GM23338 (cell line): ENCODE data around the gene RO60. TPM values are rescaled to one million over a fixed set of nuclear protein-coding genes. Genes with fewer than 3 reads are reported as not detected.

Experiments
- ATAC-seq: fragments of 200-7000 bp; cut with Tn5 transposase; 3 replicates; pipeline ENCODE4 v1.9.1; 2020
- DNase-seq: peaks from one replicate; pipeline ENCODE4 v3.0.0-alpha.2; 2015; ENCODE audit warnings: low spot score
- H2AFZ ChIP-seq: fragments of 200-600 bp; sonication (generic); 2 replicates; pipeline ENCODE4 v1.8.0; 2016; ENCODE audit warnings: antibody characterized with exemption, mild to moderate bottlenecking, moderate library complexity
- H3F3A ChIP-seq: fragments of 200-600 bp; sonication (generic); replicated peaks from 2 replicates; pipeline ENCODE4 v1.8.0; 2017; ENCODE audit warnings: antibody characterized with exemption, mixed run types, low read depth
- H3K27ac ChIP-seq: fragments of 200-600 bp; sonication (generic); 2 replicates; pipeline ENCODE4 v1.6.1; 2016; ENCODE audit warnings: low read depth
- H3K27me3 ChIP-seq: fragments of 200-600 bp; sonication (generic); 2 replicates; pipeline ENCODE4 v1.8.0; 2016; ENCODE audit warnings: mild to moderate bottlenecking, mixed run types, moderate library complexity; ENCODE audit not compliant: insufficient read depth
- H3K36me3 ChIP-seq: fragments of 200-600 bp; sonication (generic); 2 replicates; pipeline ENCODE4 v1.8.0; 2016; ENCODE audit warnings: mild to moderate bottlenecking; ENCODE audit not compliant: insufficient read depth
- H3K4me1 ChIP-seq: fragments of 200-600 bp; sonication (generic); 2 replicates; pipeline ENCODE4 v1.8.0; 2016; ENCODE audit warnings: mild to moderate bottlenecking, moderate library complexity; ENCODE audit not compliant: insufficient read depth
- H3K4me2 ChIP-seq: fragments of 200-600 bp; sonication (generic); 2 replicates; pipeline ENCODE4 v1.7.1; 2017; ENCODE audit warnings: mixed run types
- H3K4me3 ChIP-seq: fragments of 200-600 bp; sonication (generic); 2 replicates; pipeline ENCODE4 v1.6.1; 2016; ENCODE audit warnings: mixed run types
- H3K79me2 ChIP-seq: fragments of 200-600 bp; sonication (generic); replicated peaks from 2 replicates; pipeline ENCODE4 v1.8.0; 2017; ENCODE audit warnings: mild to moderate bottlenecking; ENCODE audit not compliant: insufficient read depth
- H3K9me2 ChIP-seq: fragments of 200-600 bp; sonication (generic); 2 replicates; pipeline ENCODE4 v1.8.0; 2017; ENCODE audit not compliant: insufficient read depth
- H4K20me1 ChIP-seq: fragments of 200-600 bp; sonication (generic); replicated peaks from 2 replicates; pipeline ENCODE4 v1.8.0; 2017; ENCODE audit warnings: mild to moderate bottlenecking; ENCODE audit not compliant: insufficient read depth
- H3K27ac Mint-ChIP-seq: 2 replicates; pipeline ENCODE4 v1.8.0; 2020; ENCODE audit warnings: inconsistent platforms, mild to moderate bottlenecking, moderate library complexity, mixed read lengths
- H3K27me3 Mint-ChIP-seq: 3 replicates; pipeline ENCODE4 v1.8.0; 2022; ENCODE audit warnings: low read depth, mild to moderate bottlenecking, moderate library complexity, mixed read lengths, inconsistent platforms; ENCODE audit not compliant: insufficient read depth, poor library complexity
- H3K36me3 Mint-ChIP-seq: 3 replicates; pipeline ENCODE4 v1.8.0; 2021; ENCODE audit warnings: low read depth, mild to moderate bottlenecking, inconsistent platforms, moderate library complexity, mixed read lengths
- H3K4me1 Mint-ChIP-seq: 3 replicates; pipeline ENCODE4 v1.8.0; 2020; ENCODE audit warnings: mild to moderate bottlenecking, inconsistent platforms, mixed read lengths
- H3K4me3 Mint-ChIP-seq: 3 replicates; pipeline ENCODE4 v1.8.0; 2021; ENCODE audit warnings: moderate library complexity, mild to moderate bottlenecking, inconsistent platforms, mixed read lengths
- H3K9me3 Mint-ChIP-seq: 3 replicates; pipeline ENCODE4 v1.8.0; 2020; ENCODE audit warnings: moderate library complexity, mild to moderate bottlenecking, inconsistent platforms, mixed read lengths
- CREB1 ChIP-seq: fragments of 250-450 bp; sonication (Bioruptor Pico); IDR thresholded peaks from 2 replicates; pipeline ENCODE4 v1.5.0; 2020; ENCODE audit warnings: low read depth, mild to moderate bottlenecking, moderate library complexity
- EZH2 ChIP-seq: fragments of 200-600 bp; sonication (generic); IDR thresholded peaks from one replicate; pipeline ENCODE4 v1.8.0; 2017; ENCODE audit warnings: antibody characterized with exemption, mild to moderate bottlenecking, low read depth; ENCODE audit not compliant: unreplicated experiment
- EZH2phosphoT487 ChIP-seq: fragments of 200-600 bp; sonication (generic); IDR thresholded peaks from one replicate; pipeline ENCODE4 v1.8.1; 2018; ENCODE audit warnings: antibody characterized with exemption; ENCODE audit not compliant: unreplicated experiment
- POLR2AphosphoS5 ChIP-seq: IDR thresholded peaks from 2 replicates; pipeline ENCODE4 v1.6.1; 2016; ENCODE audit warnings: antibody characterized with exemption, low read depth
- STAT1 ChIP-seq: IDR thresholded peaks from one replicate; pipeline ENCODE4 v1.6.1; 2016; ENCODE audit warnings: antibody characterized with exemption; ENCODE audit not compliant: unreplicated experiment
- ZNF114 ChIP-seq: fragments of 250-450 bp; sonication (Bioruptor Pico); IDR thresholded peaks from 2 replicates; pipeline ENCODE4 v1.5.0; 2020; ENCODE audit warnings: mild to moderate bottlenecking, moderate library complexity
- ZNF331 ChIP-seq: fragments of 250-450 bp; sonication (Bioruptor Pico); IDR thresholded peaks from 2 replicates; pipeline ENCODE4 v1.5.0; 2020; ENCODE audit warnings: low read depth, mild to moderate bottlenecking, moderate library complexity
- long read RNA-seq: library from polyadenylated mRNA; unstranded; transcript quantifications from one replicate; pipeline ENCODE4 v2.0.0, GENCODE V29; 2020; ENCODE audit not compliant: unreplicated experiment
- polyA plus RNA-seq: library from polyadenylated mRNA; unstranded; fragments of >200 nt; fragmentation: Nextera tagmentation; extraction: Ambion mirVana; gene quantifications from 2 replicates; pipeline ENCODE4 v1.2.1, GENCODE V29; 2016
- total RNA-seq: library from RNA; depleted of rRNA; stranded (reverse); fragments of >200 nt; shearing (Covaris generic); gene quantifications from 2 replicates; pipeline ENCODE4 v1.2.3, GENCODE V29; 2014; rRNA removed
- TF ChIP-seq, protein P1 (sequence below), 2 experiments: fragments of 200-600 bp in 1 of 2; sonication (generic) in 1 of 2; conservative IDR thresholded peaks; 2 replicates each; pipeline versions ENCODE4 v1.5.1 to v1.6.1; 2016 to 2017; ENCODE audit warnings: antibody characterized with exemption in 2 of 2, low read depth in 2 of 2, mild to moderate bottlenecking in 2 of 2, moderate library complexity in 1 of 2
- TF ChIP-seq, protein P2 (sequence below): fragments of 250-450 bp; sonication (Bioruptor Pico); IDR thresholded peaks from 2 replicates; pipeline ENCODE4 v1.5.0; 2020; ENCODE audit warnings: mild to moderate bottlenecking, moderate library complexity
- TF ChIP-seq, protein P3 (sequence below): IDR thresholded peaks from 2 replicates; pipeline ENCODE4 v1.6.1; 2016; ENCODE audit warnings: antibody characterized with exemption
- TF ChIP-seq, protein P4 (sequence below): IDR thresholded peaks from one replicate; pipeline ENCODE4 v1.6.1; 2018; ENCODE audit warnings: antibody characterized with exemption; ENCODE audit not compliant: unreplicated experiment

Gene RO60
- total RNA-seq, result 122 and 130 TPM in 2 replicates
- 87.3 and 103 TPM in 2 replicates for polyA plus RNA-seq
- long read RNA-seq, full-length matches to known transcripts, result 41 of 58 reads
- long read RNA-seq, partial matches to known transcripts, result 6 of 58 reads
- long read RNA-seq, other reads (novel, unspliced or antisense), result 11 of 58 reads

DNA sequence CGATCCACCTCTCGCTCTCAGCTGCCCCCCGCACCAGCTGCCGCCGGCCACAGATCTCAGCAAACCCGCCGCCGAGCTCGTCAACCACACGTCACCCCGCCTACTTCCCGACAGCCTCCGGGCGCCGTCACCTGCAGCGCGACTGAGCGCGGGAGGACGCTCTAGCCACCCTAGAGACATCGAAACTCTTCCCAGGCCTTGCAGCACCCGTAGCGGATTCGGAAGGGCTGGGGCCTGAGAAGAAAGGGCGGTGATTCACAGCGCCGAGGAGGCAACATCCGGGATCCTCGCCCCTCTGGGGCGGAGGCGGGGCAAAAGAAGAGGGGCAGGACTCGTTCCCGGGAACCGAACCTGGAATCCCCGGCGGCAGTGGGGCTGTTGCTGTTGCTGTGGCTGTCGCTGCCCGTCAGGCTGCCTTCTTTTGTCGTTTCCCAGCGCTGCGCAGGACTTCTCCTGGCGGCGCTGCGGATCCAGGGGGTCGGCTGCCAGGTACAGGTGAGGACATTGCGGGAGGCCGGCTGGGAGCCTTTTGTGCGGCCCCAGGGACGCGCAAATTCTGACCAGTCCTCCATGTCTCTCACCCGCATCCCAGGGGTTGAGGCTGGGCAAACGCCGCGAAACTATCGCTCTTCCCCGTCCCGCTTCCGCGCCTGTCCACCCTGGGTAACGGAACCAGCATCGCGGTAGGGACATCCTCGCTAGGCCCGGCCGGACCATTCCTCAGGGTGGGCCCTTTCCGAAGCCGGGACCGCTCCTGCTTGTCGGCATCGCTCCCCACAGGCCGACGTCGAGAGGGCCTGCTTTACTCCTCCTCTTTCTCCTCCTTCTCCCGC lies at the start of gene RO60, which contains the start of gene UCHL5:
RO60 (plus strand) TSS at position 331 of the 833 bp plus-strand sequence. CDS start 9,443 bp downstream, outside the sequence.
UCHL5 (minus strand) TSS at position 79 of the 833 bp plus-strand sequence. CDS start 100 bp downstream, outside the sequence.
- Histone ChIP-seq H2AFZ (peak within 1 kb of the TSS; percentile 89), H3K9me2 (no peaks in the 10 kb centered on the region), H3K4me3 (peak within 1 kb of the TSS; percentile 87), H3K4me1 (peaks cover 20% of the 10 kb centered on the region), H3K79me2 (peaks cover 87% of the 10 kb centered on the region), H4K20me1 (0 out of 2 replicates have a peak, but pooled peaks cover 16% of the 10 kb centered on the region), H3K4me2 (peak within 1 kb of the TSS; percentile 92), H3K36me3 (no peaks in the 10 kb centered on the region), H3F3A (no peaks in the 10 kb centered on the region), H3K27me3 (no peaks in the 10 kb centered on the region), H3K27ac (peak within 1 kb of the TSS; percentile 98)
- DNase-seq (peak; percentile 98), ATAC-seq (peak; percentile 94)
- no peak for TF ChIP-seq EZH2
- TF ChIP-seq ZNF331, result no peak
- TF ChIP-seq, protein P1, sequence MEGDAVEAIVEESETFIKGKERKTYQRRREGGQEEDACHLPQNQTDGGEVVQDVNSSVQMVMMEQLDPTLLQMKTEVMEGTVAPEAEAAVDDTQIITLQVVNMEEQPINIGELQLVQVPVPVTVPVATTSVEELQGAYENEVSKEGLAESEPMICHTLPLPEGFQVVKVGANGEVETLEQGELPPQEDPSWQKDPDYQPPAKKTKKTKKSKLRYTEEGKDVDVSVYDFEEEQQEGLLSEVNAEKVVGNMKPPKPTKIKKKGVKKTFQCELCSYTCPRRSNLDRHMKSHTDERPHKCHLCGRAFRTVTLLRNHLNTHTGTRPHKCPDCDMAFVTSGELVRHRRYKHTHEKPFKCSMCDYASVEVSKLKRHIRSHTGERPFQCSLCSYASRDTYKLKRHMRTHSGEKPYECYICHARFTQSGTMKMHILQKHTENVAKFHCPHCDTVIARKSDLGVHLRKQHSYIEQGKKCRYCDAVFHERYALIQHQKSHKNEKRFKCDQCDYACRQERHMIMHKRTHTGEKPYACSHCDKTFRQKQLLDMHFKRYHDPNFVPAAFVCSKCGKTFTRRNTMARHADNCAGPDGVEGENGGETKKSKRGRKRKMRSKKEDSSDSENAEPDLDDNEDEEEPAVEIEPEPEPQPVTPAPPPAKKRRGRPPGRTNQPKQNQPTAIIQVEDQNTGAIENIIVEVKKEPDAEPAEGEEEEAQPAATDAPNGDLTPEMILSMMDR (conservative IDR thresholded peaks at IDR 0.05; ENCODE audit: low read depth in 2 of 2), result no peak
- peak; percentile 94 for TF ChIP-seq CREB1 (CRISPR knock-in tag)
- peak; percentile 95 for TF ChIP-seq POLR2AphosphoS5
- TF ChIP-seq STAT1, result no peak
- TF ChIP-seq, protein P2, sequence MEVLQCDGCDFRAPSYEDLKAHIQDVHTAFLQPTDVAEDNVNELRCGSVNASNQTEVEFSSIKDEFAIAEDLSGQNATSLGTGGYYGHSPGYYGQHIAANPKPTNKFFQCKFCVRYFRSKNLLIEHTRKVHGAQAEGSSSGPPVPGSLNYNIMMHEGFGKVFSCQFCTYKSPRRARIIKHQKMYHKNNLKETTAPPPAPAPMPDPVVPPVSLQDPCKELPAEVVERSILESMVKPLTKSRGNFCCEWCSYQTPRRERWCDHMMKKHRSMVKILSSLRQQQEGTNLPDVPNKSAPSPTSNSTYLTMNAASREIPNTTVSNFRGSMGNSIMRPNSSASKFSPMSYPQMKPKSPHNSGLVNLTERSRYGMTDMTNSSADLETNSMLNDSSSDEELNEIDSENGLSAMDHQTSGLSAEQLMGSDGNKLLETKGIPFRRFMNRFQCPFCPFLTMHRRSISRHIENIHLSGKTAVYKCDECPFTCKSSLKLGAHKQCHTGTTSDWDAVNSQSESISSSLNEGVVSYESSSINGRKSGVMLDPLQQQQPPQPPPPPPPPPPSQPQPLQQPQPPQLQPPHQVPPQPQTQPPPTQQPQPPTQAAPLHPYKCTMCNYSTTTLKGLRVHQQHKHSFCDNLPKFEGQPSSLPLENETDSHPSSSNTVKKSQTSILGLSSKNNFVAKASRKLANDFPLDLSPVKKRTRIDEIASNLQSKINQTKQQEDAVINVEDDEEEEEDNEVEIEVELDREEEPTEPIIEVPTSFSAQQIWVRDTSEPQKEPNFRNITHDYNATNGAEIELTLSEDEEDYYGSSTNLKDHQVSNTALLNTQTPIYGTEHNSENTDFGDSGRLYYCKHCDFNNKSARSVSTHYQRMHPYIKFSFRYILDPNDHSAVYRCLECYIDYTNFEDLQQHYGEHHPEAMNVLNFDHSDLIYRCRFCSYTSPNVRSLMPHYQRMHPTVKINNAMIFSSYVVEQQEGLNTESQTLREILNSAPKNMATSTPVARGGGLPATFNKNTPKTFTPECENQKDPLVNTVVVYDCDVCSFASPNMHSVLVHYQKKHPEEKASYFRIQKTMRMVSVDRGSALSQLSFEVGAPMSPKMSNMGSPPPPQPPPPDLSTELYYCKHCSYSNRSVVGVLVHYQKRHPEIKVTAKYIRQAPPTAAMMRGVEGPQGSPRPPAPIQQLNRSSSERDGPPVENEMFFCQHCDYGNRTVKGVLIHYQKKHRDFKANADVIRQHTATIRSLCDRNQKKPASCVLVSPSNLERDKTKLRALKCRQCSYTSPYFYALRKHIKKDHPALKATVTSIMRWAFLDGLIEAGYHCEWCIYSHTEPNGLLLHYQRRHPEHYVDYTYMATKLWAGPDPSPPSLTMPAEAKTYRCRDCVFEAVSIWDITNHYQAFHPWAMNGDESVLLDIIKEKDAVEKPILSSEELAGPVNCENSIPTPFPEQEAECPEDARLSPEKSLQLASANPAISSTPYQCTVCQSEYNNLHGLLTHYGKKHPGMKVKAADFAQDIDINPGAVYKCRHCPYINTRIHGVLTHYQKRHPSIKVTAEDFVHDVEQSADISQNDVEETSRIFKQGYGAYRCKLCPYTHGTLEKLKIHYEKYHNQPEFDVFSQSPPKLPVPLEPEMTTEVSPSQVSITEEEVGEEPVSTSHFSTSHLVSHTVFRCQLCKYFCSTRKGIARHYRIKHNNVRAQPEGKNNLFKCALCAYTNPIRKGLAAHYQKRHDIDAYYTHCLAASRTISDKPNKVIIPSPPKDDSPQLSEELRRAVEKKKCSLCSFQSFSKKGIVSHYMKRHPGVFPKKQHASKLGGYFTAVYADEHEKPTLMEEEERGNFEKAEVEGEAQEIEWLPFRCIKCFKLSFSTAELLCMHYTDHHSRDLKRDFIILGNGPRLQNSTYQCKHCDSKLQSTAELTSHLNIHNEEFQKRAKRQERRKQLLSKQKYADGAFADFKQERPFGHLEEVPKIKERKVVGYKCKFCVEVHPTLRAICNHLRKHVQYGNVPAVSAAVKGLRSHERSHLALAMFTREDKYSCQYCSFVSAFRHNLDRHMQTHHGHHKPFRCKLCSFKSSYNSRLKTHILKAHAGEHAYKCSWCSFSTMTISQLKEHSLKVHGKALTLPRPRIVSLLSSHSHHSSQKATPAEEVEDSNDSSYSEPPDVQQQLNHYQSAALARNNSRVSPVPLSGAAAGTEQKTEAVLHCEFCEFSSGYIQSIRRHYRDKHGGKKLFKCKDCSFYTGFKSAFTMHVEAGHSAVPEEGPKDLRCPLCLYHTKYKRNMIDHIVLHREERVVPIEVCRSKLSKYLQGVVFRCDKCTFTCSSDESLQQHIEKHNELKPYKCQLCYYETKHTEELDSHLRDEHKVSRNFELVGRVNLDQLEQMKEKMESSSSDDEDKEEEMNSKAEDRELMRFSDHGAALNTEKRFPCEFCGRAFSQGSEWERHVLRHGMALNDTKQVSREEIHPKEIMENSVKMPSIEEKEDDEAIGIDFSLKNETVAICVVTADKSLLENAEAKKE (CRISPR knock-in tag), result 0 out of 2 replicates have a peak, but pooled peaks have one; percentile 33
- TF ChIP-seq, protein P3, sequence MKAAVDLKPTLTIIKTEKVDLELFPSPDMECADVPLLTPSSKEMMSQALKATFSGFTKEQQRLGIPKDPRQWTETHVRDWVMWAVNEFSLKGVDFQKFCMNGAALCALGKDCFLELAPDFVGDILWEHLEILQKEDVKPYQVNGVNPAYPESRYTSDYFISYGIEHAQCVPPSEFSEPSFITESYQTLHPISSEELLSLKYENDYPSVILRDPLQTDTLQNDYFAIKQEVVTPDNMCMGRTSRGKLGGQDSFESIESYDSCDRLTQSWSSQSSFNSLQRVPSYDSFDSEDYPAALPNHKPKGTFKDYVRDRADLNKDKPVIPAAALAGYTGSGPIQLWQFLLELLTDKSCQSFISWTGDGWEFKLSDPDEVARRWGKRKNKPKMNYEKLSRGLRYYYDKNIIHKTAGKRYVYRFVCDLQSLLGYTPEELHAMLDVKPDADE, result peak; percentile 90
- TF ChIP-seq EZH2phosphoT487, result no peak
- no peak for TF ChIP-seq ZNF114 (CRISPR knock-in tag)
- TF ChIP-seq, protein P4, sequence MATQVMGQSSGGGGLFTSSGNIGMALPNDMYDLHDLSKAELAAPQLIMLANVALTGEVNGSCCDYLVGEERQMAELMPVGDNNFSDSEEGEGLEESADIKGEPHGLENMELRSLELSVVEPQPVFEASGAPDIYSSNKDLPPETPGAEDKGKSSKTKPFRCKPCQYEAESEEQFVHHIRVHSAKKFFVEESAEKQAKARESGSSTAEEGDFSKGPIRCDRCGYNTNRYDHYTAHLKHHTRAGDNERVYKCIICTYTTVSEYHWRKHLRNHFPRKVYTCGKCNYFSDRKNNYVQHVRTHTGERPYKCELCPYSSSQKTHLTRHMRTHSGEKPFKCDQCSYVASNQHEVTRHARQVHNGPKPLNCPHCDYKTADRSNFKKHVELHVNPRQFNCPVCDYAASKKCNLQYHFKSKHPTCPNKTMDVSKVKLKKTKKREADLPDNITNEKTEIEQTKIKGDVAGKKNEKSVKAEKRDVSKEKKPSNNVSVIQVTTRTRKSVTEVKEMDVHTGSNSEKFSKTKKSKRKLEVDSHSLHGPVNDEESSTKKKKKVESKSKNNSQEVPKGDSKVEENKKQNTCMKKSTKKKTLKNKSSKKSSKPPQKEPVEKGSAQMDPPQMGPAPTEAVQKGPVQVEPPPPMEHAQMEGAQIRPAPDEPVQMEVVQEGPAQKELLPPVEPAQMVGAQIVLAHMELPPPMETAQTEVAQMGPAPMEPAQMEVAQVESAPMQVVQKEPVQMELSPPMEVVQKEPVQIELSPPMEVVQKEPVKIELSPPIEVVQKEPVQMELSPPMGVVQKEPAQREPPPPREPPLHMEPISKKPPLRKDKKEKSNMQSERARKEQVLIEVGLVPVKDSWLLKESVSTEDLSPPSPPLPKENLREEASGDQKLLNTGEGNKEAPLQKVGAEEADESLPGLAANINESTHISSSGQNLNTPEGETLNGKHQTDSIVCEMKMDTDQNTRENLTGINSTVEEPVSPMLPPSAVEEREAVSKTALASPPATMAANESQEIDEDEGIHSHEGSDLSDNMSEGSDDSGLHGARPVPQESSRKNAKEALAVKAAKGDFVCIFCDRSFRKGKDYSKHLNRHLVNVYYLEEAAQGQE, result no peak
- Mint-ChIP-seq H3K36me3 (peaks cover 8% of the 10 kb centered on the region; the same call in 2 of the 3 replicates), H3K27me3 (peaks cover 12% of the 10 kb centered on the region), H3K4me1 (peaks cover 30% of the 10 kb centered on the region), H3K9me3 (no peaks in the 10 kb centered on the region; the same call in 2 of the 3 replicates), H3K27ac (peak within 1 kb of the TSS; percentile 93), H3K4me3 (peak within 1 kb of the TSS; percentile 94)
